OCI-LY7 (cell line): ENCODE data around the gene CPTP. TPM values are rescaled to one million over a fixed set of nuclear protein-coding genes. Genes with fewer than 3 reads are reported as not detected.

ENCODE experiments used
- BruUV-seq: library from RNA; stranded (reverse); fragments of 400-500 nt; replicated peaks from 2 replicates; lab custom pipeline; 2021; lab: Mats Ljungman, UMichigan
- CTCF ChIA-PET: fragments of 300-600 bp; sonication (Branson Sonifier 250); formaldehyde crosslinking; loops from one replicate; lab custom pipeline; 2022; ENCODE audit warnings: antibody characterized with exemption; ENCODE audit not compliant: unreplicated experiment; lab: Charles Lee
- POLR2A ChIA-PET: fragments of 300-600 bp; sonication (Branson Sonifier 250); formaldehyde crosslinking; loops from one replicate; lab custom pipeline; 2022; ENCODE audit warnings: antibody characterized with exemption; lab: Charles Lee
- DNase-seq: peaks from one replicate; pipeline ENCODE4 v3.0.0-alpha.2; 2015; ENCODE audit warnings: low spot score
- H2AFZ ChIP-seq: fragments of 200-600 bp; sonication (generic), shearing (Covaris generic); 2 replicates; pipeline ENCODE4 v1.6.1; 2014; ENCODE audit warnings: mild to moderate bottlenecking, antibody characterized with exemption, low read length, moderate library complexity
- H3K27ac ChIP-seq: fragments of 200-600 bp; sonication (generic); 2 replicates; pipeline ENCODE4 v1.5.1; 2014; ENCODE audit warnings: mixed run types, low read depth, mild to moderate bottlenecking, moderate library complexity, low read length, inconsistent platforms; ENCODE audit not compliant: poor library complexity, severe bottlenecking
- H3K36me3 ChIP-seq: fragments of 200-600 bp; sonication (generic); 2 replicates; pipeline ENCODE4 v1.6.1; 2014; ENCODE audit warnings: mild to moderate bottlenecking, antibody characterized with exemption, low read length, moderate library complexity, mixed read lengths; ENCODE audit not compliant: insufficient read depth
- H3K4me1 ChIP-seq: fragments of 200-600 bp; sonication (generic); 2 replicates; pipeline ENCODE4 v1.5.1; 2014; ENCODE audit warnings: mild to moderate bottlenecking, low read length; ENCODE audit not compliant: insufficient read depth, poor library complexity, severe bottlenecking
- H3K4me2 ChIP-seq: fragments of 200-600 bp; sonication (generic); 2 replicates; pipeline ENCODE4 v1.6.1; 2014; ENCODE audit warnings: mild to moderate bottlenecking, low read length
- H3K4me3 ChIP-seq: fragments of 200-600 bp; sonication (generic); 2 replicates; pipeline ENCODE4 v1.5.1; 2014; ENCODE audit warnings: mild to moderate bottlenecking, low read depth, low read length; ENCODE audit not compliant: poor library complexity, severe bottlenecking
- H3K79me2 ChIP-seq: fragments of 200-600 bp; sonication (generic); 2 replicates; pipeline ENCODE4 v1.6.1; 2016; ENCODE audit warnings: low read depth, mild to moderate bottlenecking, low read length, moderate library complexity, mixed read lengths; ENCODE audit not compliant: insufficient read depth
- H3K9me2 ChIP-seq: fragments of 200-600 bp; sonication (generic); 2 replicates; pipeline ENCODE4 v1.6.1; 2016; ENCODE audit warnings: mild to moderate bottlenecking, low read length, mixed read lengths; ENCODE audit not compliant: insufficient read depth
- H3K9me3 ChIP-seq: fragments of 200-600 bp; sonication (generic); 2 replicates; pipeline ENCODE4 v1.6.1; 2014; ENCODE audit warnings: mild to moderate bottlenecking, mixed run types, low read length, mixed read lengths
- H4K20me1 ChIP-seq: fragments of 200-600 bp; sonication (generic); 2 replicates; pipeline ENCODE4 v1.6.1; 2014; ENCODE audit warnings: mild to moderate bottlenecking, antibody characterized with exemption, low read length, moderate library complexity, mixed read lengths; ENCODE audit not compliant: insufficient read depth
- CTCF ChIP-seq: fragments of 200-600 bp; sonication (generic); conservative IDR thresholded peaks from 2 replicates; pipeline ENCODE4 v1.5.1; 2014; ENCODE audit warnings: mild to moderate bottlenecking, antibody characterized with exemption, low read length, moderate library complexity, mixed read lengths
- EZH2phosphoT487 ChIP-seq: fragments of 200-600 bp; sonication (generic); IDR thresholded peaks from 2 replicates; pipeline ENCODE4 v1.6.1; 2018; ENCODE audit warnings: low read depth, borderline replicate concordance, mild to moderate bottlenecking, mixed run types, antibody characterized with exemption, low read length, moderate library complexity, mixed read lengths
- intact Hi-C: fragments of 100-400 bp; cut with micrococcal nuclease; formaldehyde crosslinking; loops from one replicate; pipeline ENCODE4 v1.10.0; 2022; ENCODE audit not compliant: unreplicated experiment
- total RNA-seq, 2 experiments: library from RNA; depleted of rRNA in 1 of 2; stranded (reverse); fragments of >200 nt in 1 of 2; shearing (Covaris generic) in 1 of 2; gene quantifications; 2 replicates each; pipeline ENCODE4 v1.2.3, GENCODE V29; 2014 to 2022

The CPTP gene
- total RNA-seq, 2 experiments from 2014 or later = 16.6 to 20.6 TPM

DNA sequence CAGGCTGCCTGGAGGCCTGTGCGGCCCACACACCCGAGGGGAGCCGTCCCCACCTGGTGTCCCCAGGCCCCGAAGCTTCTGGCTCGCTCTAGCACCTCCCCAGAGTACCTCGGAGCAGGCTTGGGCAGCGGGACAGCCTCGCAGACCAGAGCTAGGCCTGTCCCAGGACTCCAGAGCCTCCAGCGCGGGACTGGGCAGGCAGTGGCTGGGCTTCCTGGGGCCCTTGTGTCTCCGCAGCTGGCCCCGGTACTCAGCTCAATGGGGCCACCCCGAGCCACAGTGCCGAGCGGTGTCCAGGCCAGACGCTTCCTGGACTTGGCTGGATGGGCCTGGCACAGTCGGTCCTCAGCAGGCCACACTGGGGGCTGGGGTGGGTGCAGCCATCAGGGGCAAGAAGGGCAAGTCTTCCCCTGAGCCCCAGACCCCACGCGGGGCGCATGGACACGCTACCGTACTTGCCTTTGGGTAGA is 39.5 kb upstream of the CPTP start:
- H3K27ac ChIP-seq = no peak overlapping the region
- no peaks in the 10 kb centered on the region for H3K4me1 ChIP-seq
- no peak for DNase-seq
- no peak overlapping the region for H3K4me2 ChIP-seq
- intact Hi-C loops = no loop called here
- no peak overlapping the region for H2AFZ ChIP-seq
- H3K79me2 ChIP-seq = no peaks in the 10 kb centered on the region
- no peak for TF ChIP-seq CTCF
- TF ChIP-seq EZH2phosphoT487 = no peak
- no peak overlapping the region for H3K4me3 ChIP-seq
- H3K36me3 ChIP-seq = no peaks in the 10 kb centered on the region
- H3K9me3 ChIP-seq = no peaks in the 10 kb centered on the region
- no TSS peak for BruUV-seq
- H4K20me1 ChIP-seq = no peaks in the 10 kb centered on the region
- CTCF ChIA-PET = no interaction called here
- no peaks in the 10 kb centered on the region for H3K9me2 ChIP-seq
- POLR2A ChIA-PET = no interaction called here

DNA sequence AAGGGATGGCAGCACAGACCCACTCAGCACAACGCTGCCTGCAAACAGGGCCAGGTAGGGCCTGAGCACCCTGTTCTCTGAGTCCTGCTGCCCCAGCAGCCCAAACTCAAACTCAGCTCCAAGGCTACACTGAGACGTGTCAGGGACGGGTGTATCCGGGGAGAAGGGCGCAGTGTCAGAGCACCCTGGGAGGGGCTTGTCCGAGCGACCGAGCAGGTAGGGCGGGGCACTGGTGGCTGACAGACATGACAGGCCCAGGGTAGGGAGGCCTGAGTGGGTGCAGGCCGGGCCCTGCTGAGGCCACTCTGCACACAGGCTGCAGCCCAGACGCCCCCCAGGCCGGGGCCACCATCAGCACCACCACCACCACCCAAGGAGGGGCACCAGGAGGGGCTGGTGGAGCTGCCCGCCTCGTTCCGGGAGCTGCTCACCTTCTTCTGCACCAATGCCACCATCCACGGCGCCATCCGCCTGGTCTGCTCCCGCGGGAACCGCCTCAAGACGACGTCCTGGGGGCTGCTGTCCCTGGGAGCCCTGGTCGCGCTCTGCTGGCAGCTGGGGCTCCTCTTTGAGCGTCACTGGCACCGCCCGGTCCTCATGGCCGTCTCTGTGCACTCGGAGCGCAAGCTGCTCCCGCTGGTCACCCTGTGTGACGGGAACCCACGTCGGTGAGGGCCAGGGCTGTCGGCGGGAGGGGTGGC is 38.8 kb upstream of the CPTP start:
- no peak for DNase-seq
- no peak overlapping the region for H3K27ac ChIP-seq
- H3K9me3 ChIP-seq = no peaks in the 10 kb centered on the region
- no TSS peak for BruUV-seq
- H4K20me1 ChIP-seq = no peaks in the 10 kb centered on the region
- ChIA-PET CTCF (no interaction called here), POLR2A (no interaction called here)
- H3K79me2 ChIP-seq = no peaks in the 10 kb centered on the region
- H3K4me1 ChIP-seq = no peaks in the 10 kb centered on the region
- no peak for TF ChIP-seq EZH2phosphoT487
- H2AFZ ChIP-seq = no peak overlapping the region
- no peaks in the 10 kb centered on the region for H3K36me3 ChIP-seq
- H3K4me2 ChIP-seq = no peak overlapping the region
- intact Hi-C loops = no loop called here
- no peak overlapping the region for H3K4me3 ChIP-seq
- H3K9me2 ChIP-seq = no peaks in the 10 kb centered on the region

DNA sequence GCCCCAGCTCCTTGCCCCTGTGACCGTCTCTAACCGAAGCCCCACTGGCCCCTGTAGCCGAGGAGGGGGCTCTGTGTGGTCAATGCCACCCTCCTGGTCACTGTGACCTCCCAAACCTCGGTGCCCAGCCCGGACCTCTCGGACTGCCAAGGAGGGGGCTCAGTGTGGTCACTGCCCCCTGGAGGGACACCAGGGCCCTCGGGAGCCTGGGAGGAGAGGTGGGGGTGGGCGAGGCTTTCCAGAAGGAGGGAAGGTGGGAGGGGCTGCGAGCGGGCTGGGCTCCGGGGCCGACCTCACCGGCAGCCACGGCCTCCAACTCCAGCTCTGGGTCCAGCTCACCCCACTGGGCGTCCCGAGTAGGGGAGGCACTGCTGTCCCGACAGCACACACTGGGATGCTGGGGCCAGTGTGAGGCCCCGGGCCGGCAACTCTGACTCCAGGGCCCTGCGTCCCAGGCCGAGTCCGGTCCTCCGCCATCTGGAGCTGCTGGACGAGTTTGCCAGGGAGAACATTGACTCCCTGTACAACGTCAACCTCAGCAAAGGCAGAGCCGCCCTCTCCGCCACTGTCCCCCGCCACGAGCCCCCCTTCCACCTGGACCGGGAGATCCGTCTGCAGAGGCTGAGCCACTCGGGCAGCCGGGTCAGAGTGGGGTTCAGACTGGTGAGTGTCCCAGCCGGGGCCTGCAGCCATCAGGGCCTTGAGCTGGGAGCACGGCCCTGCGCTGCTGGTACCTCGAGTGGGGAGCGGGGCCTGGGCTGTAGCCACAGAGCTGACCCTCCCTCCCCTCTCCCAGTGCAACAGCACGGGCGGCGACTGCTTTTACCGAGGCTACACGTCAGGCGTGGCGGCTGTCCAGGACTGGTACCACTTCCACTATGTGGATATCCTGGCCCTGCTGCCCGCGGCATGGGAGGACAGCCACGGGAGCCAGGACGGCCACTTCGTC is 38.0 kb upstream of the CPTP start:
- ChIA-PET CTCF (no interaction called here), POLR2A (no interaction called here)
- Histone ChIP-seq H3K36me3 (no peaks in the 10 kb centered on the region), H4K20me1 (no peaks in the 10 kb centered on the region), H3K9me3 (no peaks in the 10 kb centered on the region), H3K79me2 (no peaks in the 10 kb centered on the region), H3K4me3 (no peak overlapping the region), H3K4me2 (no peak overlapping the region), H2AFZ (no peak overlapping the region), H3K4me1 (no peaks in the 10 kb centered on the region), H3K27ac (no peak overlapping the region), H3K9me2 (no peaks in the 10 kb centered on the region)
- no peak for DNase-seq
- TF ChIP-seq CTCF (no peak), EZH2phosphoT487 (no peak)
- BruUV-seq = no TSS peak
- intact Hi-C loops = no loop called here
